Measurements from ENCODE around the gene SLC16A10.
"Not testable (repeated sequence)": the region's sequence is repeated elsewhere in the genome, so short reads cannot be mapped to it uniquely, and the experiment has no call there.

Gene SLC16A10

DNA sequence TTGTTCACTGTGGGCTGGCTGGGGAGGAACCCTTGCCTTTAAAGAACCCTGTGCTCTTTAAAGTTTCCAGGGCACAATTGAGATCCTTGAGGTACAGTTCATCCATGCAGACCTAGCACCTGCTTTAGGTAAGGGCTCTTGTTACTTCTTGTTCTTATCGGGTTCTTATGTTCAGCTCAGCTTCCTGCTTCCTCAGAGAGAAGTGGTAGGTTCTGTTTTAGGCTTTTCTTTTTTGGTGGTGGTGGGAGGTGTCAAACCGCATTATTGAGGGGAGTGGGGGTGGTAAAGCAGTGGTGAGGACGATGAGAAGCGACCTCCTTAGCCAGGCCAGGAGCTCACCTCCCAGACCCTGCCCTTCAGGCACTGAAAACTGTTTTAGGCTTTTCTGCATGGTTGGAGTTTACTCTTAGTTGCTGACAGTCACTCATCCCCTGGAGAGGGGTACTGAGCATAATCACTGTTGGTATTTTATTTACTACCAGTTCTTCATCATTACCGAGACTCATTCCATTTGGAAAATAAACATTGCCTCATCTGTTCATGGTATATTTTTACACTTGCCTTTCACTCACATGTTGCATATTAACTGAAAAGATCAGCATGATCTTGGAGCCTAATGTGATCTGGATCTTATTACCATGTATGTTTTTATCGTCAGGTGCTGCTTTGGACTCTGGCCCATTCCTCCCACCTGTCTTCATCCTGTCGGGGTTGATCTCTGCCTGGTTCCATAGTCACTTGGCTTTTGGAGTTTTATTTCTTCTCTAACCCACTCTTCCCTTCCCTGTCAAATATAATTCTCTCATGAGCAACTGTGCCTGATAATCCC lies 35.4 kb downstream of the SLC16A10 start:
- in situ Hi-C loops (cut with HindIII; ENCODE audit: low pct_unique_long_range_greater_than_20kb, low sequenced_read_pairs) = no loop called here
- no peak for DNase-seq (ENCODE audit: low read depth in 1 of 2, low spot score in 1 of 2)
- TF ChIP-seq JUND (IDR thresholded peaks at IDR 0.05; ENCODE audit: low read depth) = no peak

DNA sequence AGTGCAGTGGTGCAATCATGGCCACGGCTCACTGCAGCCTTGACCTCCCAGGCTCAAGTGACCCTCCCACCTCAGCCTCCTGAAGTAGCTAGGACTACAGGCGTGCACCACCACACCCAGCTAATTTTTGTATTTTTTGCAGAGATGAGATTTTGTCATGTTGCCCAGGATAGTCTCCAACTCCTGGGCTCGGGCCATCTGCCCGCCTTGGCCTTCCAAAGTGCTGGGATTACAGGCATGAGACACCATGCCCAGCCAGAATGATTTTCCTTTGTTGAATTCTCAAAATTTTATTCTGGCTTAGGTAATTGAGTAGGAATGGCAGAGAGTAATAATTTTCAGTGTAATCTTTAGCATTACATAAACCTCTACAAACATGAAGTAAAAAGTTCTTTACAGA lies 37.1 kb downstream of the SLC16A10 start:
- no peak for TF ChIP-seq JUND (IDR thresholded peaks at IDR 0.05; ENCODE audit: low read depth)
- DNase-seq (ENCODE audit: low read depth in 1 of 2, low spot score in 1 of 2) = no peak
- in situ Hi-C loops (cut with HindIII; ENCODE audit: low pct_unique_long_range_greater_than_20kb, low sequenced_read_pairs) = no loop called here

DNA sequence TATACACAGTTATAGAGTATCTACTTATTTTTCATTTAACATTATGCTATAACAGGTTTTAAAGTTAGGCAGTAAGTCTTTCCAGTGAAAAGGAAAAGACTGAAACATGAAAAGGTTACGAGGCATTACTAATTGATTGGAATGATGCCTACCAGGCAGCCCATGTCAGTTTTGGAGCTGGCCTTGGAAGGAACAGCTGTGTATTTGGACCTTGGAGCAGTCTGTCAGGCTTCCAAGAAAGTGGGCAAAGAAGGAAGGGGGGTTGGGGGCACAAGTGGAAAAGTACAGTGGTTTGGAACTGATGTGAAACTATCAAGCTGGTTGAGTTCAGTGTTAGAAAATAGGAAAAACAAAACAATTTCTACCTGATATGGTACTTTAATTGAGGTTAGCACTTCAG lies 41.7 kb downstream of the SLC16A10 start:
- TF ChIP-seq JUND (IDR thresholded peaks at IDR 0.05; ENCODE audit: low read depth) = no peak
- DNase-seq (ENCODE audit: low read depth in 1 of 2, low spot score in 1 of 2) = no peak
- in situ Hi-C loops (cut with HindIII; ENCODE audit: low pct_unique_long_range_greater_than_20kb, low sequenced_read_pairs) = no loop called here

DNA sequence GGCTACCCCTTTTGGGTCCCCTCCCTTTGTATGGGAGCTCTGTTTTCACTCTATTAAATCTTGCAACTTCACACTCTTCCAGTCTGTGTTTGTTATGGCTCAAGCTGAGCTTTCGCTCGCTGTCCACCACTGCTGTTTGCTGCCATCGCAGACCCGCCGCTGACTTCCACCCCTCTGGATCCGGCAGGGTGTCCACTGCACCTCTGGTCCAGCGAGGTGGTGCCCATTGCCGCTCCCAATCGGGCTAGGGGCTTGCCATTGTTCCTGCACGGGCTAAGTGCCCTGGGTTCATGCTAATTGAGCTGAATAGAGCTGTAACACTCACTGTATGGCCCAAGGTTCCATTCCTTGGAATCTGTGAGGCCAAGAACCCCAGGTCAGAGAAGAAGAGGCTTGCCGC lies 43.7 kb downstream of the SLC16A10 start:
- DNase-seq (ENCODE audit: low read depth in 1 of 2, low spot score in 1 of 2); in situ Hi-C loops (cut with HindIII; ENCODE audit: low pct_unique_long_range_greater_than_20kb, low sequenced_read_pairs): not testable (repeated sequence)

DNA sequence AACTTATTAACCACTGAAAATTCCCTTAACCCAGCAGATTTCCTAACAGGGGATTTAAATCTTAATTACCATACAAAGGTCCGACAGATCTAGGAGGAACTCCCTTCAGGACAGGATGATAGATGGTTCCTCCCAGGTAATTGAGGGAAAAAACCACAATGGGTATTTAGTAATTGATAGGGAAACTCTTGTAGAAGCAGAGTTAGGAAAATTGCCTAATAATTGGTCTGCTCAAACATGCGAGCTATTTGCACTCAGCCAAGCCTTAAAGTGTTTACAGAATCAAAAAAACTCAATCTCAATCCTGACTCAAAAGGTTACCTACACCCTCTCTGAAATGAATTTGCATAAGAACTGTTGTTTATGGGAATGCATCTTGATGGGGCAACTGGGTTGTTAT lies 45.4 kb downstream of the SLC16A10 start:
- in situ Hi-C loops (cut with HindIII; ENCODE audit: low pct_unique_long_range_greater_than_20kb, low sequenced_read_pairs); DNase-seq (ENCODE audit: low read depth in 1 of 2, low spot score in 1 of 2): not testable (repeated sequence)

DNA sequence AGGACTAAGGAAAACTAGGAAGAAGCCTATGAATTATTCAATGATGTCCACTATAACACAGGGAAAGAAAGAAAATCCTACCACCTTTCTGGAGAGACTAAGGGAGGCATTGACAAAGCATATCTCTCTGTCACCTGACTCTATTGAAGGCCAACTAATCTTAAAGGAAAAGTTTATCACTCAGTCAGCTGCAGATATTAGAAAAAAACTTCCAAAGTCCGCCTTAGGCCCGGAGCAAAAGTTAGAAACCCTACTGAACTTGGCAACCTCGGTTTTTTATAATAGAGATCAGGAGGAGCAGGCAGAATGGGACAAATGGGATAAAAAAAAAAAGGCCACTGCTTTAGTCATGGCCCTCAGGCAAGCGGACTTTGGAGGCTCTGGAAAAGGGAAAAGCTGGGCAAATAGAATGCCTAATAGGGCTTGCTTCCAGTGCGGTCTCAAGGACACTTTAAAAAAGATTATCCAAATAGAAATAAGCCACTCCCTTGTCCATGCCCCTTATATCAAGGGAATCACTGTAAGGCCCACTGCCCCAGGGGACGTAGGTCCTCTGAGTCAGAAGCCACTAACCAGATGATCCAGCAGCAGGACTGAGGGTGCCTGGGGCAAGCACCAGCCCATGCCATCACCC lies 47.0 kb downstream of the SLC16A10 start:
- in situ Hi-C loops (cut with HindIII; ENCODE audit: low pct_unique_long_range_greater_than_20kb, low sequenced_read_pairs); DNase-seq (ENCODE audit: low read depth in 1 of 2, low spot score in 1 of 2): not testable (repeated sequence)

DNA sequence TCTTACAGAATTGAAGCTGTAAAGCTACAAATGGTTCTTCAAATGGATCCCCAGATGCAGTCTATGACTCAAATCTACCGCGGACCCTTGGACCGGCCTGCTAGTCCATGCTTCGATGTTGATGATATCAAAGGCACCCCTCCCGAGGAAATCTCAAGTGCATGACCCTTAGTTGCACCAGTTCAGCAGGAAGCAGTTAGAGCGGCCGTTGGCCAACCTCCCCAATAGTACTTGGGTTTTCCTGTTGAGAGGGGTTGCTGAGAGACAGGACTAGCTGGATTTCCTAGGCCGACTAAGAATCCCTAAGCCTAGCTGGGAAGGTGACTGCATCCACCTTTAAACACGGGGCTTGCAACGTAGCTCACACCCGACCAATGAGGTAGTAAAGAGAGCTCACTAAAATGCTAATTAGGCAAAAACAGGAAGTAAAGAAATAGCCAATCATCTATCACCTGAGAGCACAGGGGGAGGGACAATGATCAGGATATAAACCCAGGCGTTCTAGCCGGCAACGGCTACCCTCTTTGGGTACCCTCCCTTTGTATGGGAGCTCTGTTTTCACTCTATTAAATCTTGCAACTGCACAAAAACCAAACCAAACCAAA lies 50.3 kb downstream of the SLC16A10 start:
- DNase-seq (ENCODE audit: low read depth in 1 of 2, low spot score in 1 of 2); in situ Hi-C loops (cut with HindIII; ENCODE audit: low pct_unique_long_range_greater_than_20kb, low sequenced_read_pairs): not testable (repeated sequence)

DNA sequence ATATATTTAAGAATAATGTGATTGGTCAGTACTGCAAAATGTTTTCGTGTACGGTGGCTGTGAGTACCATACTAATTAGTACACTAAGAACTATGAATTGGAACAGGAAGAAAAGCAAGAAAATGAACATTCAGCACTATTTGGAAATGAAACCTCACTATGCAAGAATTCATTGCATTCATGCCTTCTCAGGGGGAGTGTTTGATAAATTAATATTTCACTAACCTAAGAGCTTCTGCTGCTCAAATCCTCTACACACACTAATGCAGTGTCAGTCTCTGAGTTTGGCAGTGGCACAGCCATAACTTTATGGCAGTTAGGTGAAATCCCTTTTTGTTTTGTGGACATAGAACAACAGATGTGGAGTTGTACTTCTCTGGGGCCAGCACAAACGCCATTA lies 60.1 kb downstream of the SLC16A10 start:
- no peak for DNase-seq (ENCODE audit: low read depth in 1 of 2, low spot score in 1 of 2)
- TF ChIP-seq JUND (IDR thresholded peaks at IDR 0.05; ENCODE audit: low read depth) = no peak
- in situ Hi-C loops (cut with HindIII; ENCODE audit: low pct_unique_long_range_greater_than_20kb, low sequenced_read_pairs) = no loop called here

DNA sequence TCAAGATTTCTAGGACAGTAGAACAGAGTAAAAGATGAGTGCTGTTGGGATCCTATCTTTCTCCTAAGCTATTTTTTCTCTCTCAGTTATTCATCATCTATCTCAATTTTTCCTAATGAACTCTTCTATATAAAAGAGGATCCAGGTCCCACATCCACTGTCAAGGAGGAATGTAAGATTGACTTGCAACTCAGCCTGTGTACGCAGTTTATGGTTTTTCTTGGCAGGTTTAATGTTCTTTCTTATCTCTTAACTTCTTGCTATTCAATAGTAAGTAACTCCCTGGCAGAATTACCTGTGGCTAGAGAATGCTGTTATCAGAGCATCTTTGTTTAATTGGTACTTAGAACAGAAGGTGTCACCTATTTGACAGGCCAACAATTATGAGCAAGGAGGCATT lies 60.8 kb downstream of the SLC16A10 start:
- DNase-seq (ENCODE audit: low read depth in 1 of 2, low spot score in 1 of 2) = no peak
- in situ Hi-C loops (cut with HindIII; ENCODE audit: low pct_unique_long_range_greater_than_20kb, low sequenced_read_pairs) = no loop called here
- TF ChIP-seq JUND (IDR thresholded peaks at IDR 0.05; ENCODE audit: low read depth) = no peak

DNA sequence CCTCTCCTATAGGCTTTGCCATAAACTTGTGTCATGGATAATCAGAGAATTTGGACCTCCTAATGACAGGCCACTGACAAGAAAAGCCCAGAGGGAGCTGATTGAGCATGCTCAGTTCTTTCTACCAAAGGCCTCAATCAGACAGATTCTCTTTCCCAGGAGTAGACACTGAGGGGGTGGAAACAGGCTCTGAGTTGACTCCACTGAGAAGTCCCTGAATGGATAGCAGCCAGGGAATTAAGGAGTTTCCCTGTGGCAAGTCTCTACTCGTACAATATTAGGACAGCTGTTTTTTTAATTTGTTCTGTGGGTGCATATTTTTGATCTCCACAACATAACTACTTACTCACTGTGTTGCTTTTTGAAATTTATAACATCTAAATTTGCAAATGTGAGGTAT lies 63.3 kb downstream of the SLC16A10 start:
- in situ Hi-C loops (cut with HindIII; ENCODE audit: low pct_unique_long_range_greater_than_20kb, low sequenced_read_pairs) = no loop called here
- DNase-seq (ENCODE audit: low read depth in 1 of 2, low spot score in 1 of 2) = no peak
- no peak for TF ChIP-seq JUND (IDR thresholded peaks at IDR 0.05; ENCODE audit: low read depth)

DNA sequence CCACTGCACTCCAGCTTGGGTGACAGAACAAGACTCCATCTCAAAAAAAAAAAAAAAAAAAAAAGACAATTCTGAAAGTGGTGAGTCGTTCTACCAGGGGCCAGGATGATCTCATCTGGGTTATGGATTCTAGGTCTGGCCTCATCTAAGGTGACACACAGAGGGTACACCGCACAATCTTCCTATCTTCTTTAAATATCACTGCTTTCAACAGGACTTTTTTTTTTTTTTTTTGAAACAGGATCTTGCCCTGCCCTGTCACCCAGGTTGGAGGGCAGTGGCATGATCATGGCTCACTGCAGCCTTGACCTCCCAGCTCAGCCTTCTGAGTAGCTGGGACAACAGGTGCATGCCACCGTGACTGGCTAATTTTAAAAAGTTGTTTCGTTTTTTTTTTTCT lies 67.7 kb downstream of the SLC16A10 start:
- DNase-seq (ENCODE audit: low read depth in 1 of 2, low spot score in 1 of 2) = no peak
- in situ Hi-C loops (cut with HindIII; ENCODE audit: low pct_unique_long_range_greater_than_20kb, low sequenced_read_pairs) = no loop called here
- TF ChIP-seq JUND (IDR thresholded peaks at IDR 0.05; ENCODE audit: low read depth) = no peak

DNA sequence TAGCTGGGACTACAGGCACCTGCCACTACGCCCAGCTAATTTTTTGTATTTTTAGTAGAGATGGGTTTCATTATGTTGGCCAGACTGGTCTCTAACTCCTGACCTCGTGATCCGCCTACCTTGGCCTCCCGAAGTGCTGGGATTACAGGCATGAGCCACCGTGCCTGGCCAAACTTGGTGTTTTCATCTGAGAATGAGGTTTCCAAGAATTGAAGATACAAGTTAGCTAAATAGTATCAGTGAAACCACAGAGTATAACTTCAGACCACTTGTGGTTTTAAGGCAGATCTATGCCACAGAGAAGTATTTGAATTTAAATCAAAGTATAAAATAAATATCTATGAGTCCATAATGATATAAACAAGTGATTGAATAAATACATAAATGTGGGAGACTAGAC lies 70.1 kb downstream of the SLC16A10 start:
- in situ Hi-C loops (cut with HindIII; ENCODE audit: low pct_unique_long_range_greater_than_20kb, low sequenced_read_pairs) = no loop called here
- no peak for TF ChIP-seq JUND (IDR thresholded peaks at IDR 0.05; ENCODE audit: low read depth)
- no peak for DNase-seq (ENCODE audit: low read depth in 1 of 2, low spot score in 1 of 2)

DNA sequence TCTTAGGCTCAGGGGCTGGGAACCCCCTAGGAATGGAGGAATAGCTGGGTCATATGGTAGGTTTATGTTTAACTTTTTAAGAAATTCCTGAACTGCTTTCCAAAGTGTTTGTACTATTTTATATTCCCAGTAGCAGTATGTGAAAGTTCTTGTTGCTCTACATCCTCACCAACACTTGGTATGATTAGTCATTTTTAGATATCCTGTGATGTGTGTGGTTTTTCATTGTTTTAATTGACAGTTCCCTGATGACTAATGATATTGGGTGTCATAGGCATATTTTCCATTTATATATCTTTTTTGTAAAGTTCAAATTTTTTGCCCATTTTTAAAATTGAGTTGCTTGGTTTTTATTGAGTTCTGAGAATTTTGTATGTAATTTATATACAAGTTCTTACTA lies 72.3 kb downstream of the SLC16A10 start:
- DNase-seq (ENCODE audit: low read depth in 1 of 2, low spot score in 1 of 2) = no peak
- in situ Hi-C loops (cut with HindIII; ENCODE audit: low pct_unique_long_range_greater_than_20kb, low sequenced_read_pairs) = no loop called here
- no peak for TF ChIP-seq JUND (IDR thresholded peaks at IDR 0.05; ENCODE audit: low read depth)
